Measurements from ENCODE around the gene TPSG1. TPM values are rescaled to one million over a fixed set of nuclear protein-coding genes. Genes with fewer than 3 reads are reported as not detected.

The TPSG1 gene
- total RNA-seq, 1 experiment from 2014 or later, result not detected

GRCh38 chr16:1177053-1177452, 48.0 kb downstream of the TPSG1 start:
- H3K27ac Mint-ChIP-seq, result no peak overlapping the region
- no peak for DNase-seq
- no peak overlapping the region for H2BK20ac ChIP-seq (ENCODE audit: low read depth, low read length, poor library complexity, severe bottlenecking)

More at GRCh38 chr16:1177053-1177452, 48.0 kb downstream of the TPSG1 start:
- Mint-ChIP-seq H3K4me1 (peaks cover 0 to 10% of the 10 kb centered on the region in 2 experiments; a peak in 2 of 4 replicates), H3K4me3 (no peak overlapping the region), H3K9me3 (no peaks in the 10 kb centered on the region), H3K27me3 (ENCODE audit: low read depth) (no peaks in the 10 kb centered on the region), H3K36me3 (ENCODE audit: insufficient read depth in 1 of 3, low read depth in 3 of 3) (peaks cover 0 to 1% (median 0%) of the 10 kb centered on the region in 3 experiments; a peak in 3 of 7 replicates)
- no peak overlapping the region for H3K9ac ChIP-seq (ENCODE audit: extremely low read depth, insufficient read length, low read length)
- WGBS (ENCODE audit: extremely low coverage, insufficient read length, low lambda C conversion rate), result no CpG with 5 or more reads among the region's 19 CpGs
- no peak overlapping the region for H3T11ph ChIP-seq (ENCODE audit: low read length)
- H3K27me3 ChIP-seq (ENCODE audit: insufficient read depth, low read length), result no peaks in the 10 kb centered on the region
- no peak overlapping the region for H3K4ac ChIP-seq (ENCODE audit: low read depth, low read length)
- no peak overlapping the region for H3K14ac ChIP-seq (ENCODE audit: insufficient read depth, low read length)
- no peaks in the 10 kb centered on the region for H4K20me1 ChIP-seq (ENCODE audit: control insufficient read depth, insufficient read depth, insufficient read length)
- H3K23ac ChIP-seq (ENCODE audit: insufficient read length, low read depth, low read length), result no peak overlapping the region
- no peak for TF ChIP-seq CTCF (conservative IDR thresholded peaks at IDR 0.05)
- no peak overlapping the region for H2BK120ac ChIP-seq (ENCODE audit: low read depth, low read length, poor library complexity, severe bottlenecking)
- H3K56ac ChIP-seq (ENCODE audit: insufficient read length, low read depth, low read length), result no peak overlapping the region
- H3K4me1 ChIP-seq (ENCODE audit: insufficient read depth, low read length), result no peaks in the 10 kb centered on the region
- H2BK5ac ChIP-seq (ENCODE audit: insufficient read length, low read length), result no peak overlapping the region
- no peaks in the 10 kb centered on the region for H3K79me1 ChIP-seq (ENCODE audit: insufficient read depth, low read depth, low read length, poor library complexity, severe bottlenecking)
- H4K91ac ChIP-seq (ENCODE audit: insufficient read length, low read depth, low read length), result no peak overlapping the region
- no peak overlapping the region for H4K8ac ChIP-seq (replicated peaks; ENCODE audit: insufficient read length, low read depth, low read length)
- H3K27ac ChIP-seq (ENCODE audit: insufficient read length, low read depth, low read length), result no peak overlapping the region
- no peaks in the 10 kb centered on the region for H3K9me3 ChIP-seq (ENCODE audit: control insufficient read depth, low read depth, low read length)
- no peak overlapping the region for H3K18ac ChIP-seq (ENCODE audit: insufficient read length, low read depth, low read length)
- H3K23me2 ChIP-seq (ENCODE audit: insufficient read length, low read depth, low read length, poor library complexity, severe bottlenecking), result peaks cover 2% of the 10 kb centered on the region
- no peak overlapping the region for H2AK5ac ChIP-seq (ENCODE audit: insufficient read length, low read length)
- H2BK15ac ChIP-seq (ENCODE audit: low read depth, low read length), result no peak overlapping the region
- H2AFZ ChIP-seq (ENCODE audit: low read length), result no peak overlapping the region
- H2BK12ac ChIP-seq (ENCODE audit: insufficient read length, low read depth, low read length), result no peak overlapping the region
- no peak overlapping the region for H3K4me2 ChIP-seq (ENCODE audit: insufficient read depth, insufficient read length, low read length)
- no peaks in the 10 kb centered on the region for H3K79me2 ChIP-seq (ENCODE audit: insufficient read depth, low read length)
- no peak overlapping the region for H4K5ac ChIP-seq (ENCODE audit: insufficient read length, low read depth, low read length)

All from H9 (cell line).